ENCODE data around the gene ASAP2.

GRCh38 chr2:9261231-9261883, 54.7 kb downstream of the ASAP2 start:
- no peak for TF ChIP-seq CTCF (optimal IDR thresholded peaks at IDR 0.05 in 1 of 3, IDR thresholded peaks at IDR 0.05 in 1 of 3, conservative IDR thresholded peaks at IDR 0.05 in 1 of 3; ENCODE audit: extremely low read depth in 1 of 3, insufficient read depth in 2 of 3, low read length in 3 of 3)
- TF ChIP-seq EZH2 (IDR thresholded peaks at IDR 0.05; ENCODE audit: low read length): no peak
